GM19328 (cell line): ENCODE results near the gene C19orf33.
A peak's percentile ranks its signal among the peaks of the same experiment; 100 is the strongest.
"Not testable (repeated sequence)": the region's sequence is repeated elsewhere in the genome, so short reads cannot be mapped to it uniquely, and the experiment has no call there.

Source experiments
- ATAC-seq: cut with Tn5 transposase; IDR thresholded peaks from one replicate; pipeline ENCODE4 v1.9.1; 2021; ENCODE audit warnings: mild to moderate bottlenecking, moderate library complexity; ENCODE audit not compliant: unreplicated experiment

The C19orf33 gene

DNA sequence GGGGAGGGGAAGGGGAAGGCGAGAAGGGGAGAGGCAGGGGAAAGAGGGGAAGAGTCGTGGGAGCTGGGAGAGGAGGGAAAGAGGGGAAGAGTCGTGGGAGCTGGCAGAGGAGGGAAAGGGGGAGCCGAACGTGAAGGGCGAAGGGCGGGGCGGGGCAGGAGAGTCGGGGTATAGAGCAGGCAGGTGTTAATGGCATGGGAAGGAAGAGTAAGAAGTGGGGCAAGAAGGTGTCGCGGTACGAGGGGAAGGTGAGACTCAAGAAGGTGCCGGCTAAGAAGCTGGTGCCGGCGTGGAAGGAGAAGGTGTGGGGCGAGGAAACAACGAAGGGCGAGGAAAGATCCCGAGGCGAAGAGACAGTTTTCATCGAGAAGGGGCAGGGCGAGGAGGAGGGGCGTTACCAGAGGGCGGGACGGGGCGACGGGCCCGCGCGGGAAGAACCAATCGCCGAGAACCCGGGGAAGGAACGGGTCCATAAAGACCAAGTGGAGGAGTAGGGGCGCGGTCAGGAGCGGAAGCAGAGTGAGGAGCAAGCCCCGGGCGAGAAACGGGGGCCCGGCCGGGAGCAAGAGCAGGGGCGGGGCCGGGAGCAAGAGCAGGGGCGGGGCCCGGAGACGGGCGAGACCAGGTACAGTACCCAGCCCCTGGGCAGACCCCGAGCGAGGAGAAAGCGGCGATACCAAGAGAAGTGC is 32.0 kb downstream of the C19orf33 start:
- ATAC-seq: peak; percentile 64

DNA sequence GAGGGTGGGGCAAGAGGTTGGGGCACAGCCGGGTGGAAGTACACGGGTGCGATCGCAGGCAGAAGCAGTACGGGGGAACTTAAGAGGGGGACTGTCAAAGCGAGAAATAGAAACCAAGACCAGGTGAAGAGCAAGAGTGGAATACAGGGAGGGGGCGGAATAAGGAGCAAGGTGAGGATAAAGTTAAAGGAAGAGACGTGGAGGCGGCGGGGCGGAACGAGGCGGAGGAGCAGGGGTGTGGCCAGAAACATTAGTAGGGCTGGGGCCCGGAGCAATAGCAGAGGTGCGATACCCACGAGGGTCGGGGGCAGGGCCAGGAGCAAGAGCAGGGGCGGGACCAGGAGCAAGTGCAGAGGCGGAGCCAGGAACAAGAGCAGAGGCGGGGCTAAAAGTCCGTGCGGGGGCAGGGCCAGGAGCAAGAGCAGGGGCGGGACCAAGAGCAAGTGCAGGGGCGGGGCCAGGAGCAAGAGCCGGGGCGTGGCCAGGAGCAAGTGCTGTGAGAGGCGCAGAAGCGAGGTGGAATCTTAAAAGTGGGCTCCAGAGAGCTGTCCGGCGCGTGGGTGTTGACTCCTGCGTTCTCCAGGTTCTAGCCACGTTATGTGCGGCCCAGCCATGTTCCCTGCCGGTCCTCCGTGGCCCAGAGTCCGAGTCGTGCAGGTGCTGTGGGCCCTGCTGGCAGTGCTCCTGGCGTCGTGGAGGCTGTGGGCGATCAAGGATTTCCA is 32.7 kb downstream of the C19orf33 start:
- ATAC-seq: peak; percentile 43

DNA sequence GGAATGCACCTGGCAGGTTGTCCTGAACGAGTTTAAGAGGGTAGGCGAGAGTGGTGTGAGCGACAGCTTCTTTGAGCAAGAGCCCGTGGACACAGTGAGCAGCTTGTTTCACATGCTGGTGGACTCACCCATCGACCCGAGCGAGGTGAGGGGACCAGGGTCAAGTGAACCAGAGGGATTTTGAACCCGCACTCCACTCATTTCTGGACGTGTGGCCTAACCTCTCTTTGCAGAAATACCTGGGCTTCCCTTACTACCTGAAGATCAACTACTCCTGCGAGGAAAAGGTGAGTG is 33.3 kb downstream of the C19orf33 start:
- no peak for ATAC-seq

DNA sequence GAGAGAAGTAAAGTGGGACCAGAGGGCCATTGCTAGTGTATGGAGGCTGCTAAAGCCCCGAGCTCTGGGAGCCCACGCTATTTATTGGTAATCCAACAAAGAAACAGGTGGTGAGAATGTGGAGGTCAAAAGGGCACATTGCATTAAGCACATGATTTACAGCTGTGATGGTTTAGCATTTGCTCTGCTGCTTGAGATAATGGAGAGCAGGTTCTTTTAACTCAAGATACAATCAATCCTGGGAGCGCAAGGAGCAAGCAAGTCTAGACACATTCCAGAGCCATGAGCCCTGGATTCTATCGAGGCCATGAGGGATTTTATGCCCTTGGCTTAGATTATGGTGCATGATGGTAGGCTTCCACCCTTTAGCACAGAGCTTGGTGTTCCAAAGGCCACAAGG is 35.0 kb downstream of the C19orf33 start:
- not testable (repeated sequence) for ATAC-seq

DNA sequence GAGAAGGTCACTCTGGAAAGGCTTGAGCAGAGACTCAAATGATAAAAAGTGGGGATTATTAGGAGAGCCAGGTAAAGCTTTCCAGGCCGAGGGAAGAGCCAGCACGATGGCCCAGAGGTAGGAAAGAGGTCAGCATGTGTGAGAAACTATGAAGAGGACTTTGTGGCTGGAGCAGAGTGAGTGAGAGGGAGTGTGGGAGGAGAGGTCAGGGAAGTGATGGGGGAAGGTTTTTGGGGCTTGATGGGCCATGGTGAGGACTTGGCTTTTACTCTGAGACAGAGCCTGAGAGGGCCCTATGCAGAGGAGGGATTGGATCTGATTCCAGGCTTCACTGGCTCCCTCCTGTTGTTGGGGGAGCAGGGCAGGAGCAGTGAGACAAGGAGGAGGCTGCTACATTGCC is 36.9 kb downstream of the C19orf33 start:
- no peak for ATAC-seq

DNA sequence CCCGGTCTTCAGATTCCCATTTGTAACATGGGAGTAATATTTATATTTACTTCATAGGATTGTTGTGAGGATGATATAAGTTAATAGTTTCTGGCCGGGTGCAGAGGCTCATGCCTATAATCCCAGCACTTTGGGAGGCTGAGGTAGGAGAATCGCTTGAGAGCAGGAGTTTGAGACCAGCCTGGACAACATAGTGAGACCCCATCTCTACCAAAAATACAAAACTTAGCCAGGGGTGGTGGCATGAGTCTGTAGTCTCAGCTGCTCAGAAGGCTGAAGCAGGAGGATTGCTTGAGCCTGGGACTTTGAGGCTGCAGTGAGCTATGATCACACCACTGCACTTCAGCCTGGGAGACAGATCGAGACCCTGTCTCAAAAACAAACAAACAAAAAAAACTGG is 42.8 kb downstream of the C19orf33 start:
- ATAC-seq: no peak

DNA sequence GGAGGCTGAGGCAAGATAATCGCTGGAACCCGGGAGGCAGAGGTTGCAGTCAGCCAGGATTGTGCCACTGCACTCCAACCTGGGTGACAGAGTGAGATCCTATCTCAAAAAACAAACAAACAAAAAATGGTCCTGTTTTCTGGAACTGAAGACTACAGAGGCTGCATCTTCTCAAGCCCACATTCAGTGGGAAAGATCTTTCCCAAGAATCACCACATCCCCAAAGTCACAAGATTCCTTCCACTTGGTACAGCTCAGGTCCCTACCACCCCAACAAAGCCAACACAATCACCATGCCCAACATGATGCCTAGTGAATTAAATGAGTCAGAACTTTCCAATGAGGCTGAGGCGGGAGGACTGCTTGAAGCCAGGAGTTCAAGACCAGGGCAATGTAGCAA is 46.8 kb downstream of the C19orf33 start:
- no peak for ATAC-seq

DNA sequence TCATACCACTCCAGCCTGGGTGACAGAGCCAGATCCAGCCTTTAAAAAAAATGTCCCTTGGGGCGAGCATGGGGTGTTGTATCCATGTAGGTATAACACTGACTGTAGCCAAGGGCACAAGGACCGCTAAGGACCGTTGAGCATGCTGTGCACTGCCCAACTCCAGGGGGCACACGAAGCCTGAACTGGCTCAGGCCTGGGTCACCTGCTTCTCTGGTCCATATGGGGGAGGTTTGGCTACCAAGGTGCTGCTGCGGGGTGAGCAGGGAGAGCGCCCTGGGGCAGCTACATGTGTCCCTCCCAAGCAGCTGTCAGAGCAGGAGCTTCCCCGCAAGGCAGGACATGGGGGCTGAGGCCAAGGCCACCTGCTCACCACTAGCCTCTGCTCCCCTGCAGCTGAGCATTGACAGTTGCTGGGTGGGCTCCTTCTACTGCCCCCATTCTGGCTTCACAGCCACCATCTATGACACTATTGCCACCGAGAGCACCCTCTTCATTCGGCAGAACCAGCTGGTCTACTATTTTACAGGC is 47.9 kb downstream of the C19orf33 start:
- ATAC-seq: no peak

DNA sequence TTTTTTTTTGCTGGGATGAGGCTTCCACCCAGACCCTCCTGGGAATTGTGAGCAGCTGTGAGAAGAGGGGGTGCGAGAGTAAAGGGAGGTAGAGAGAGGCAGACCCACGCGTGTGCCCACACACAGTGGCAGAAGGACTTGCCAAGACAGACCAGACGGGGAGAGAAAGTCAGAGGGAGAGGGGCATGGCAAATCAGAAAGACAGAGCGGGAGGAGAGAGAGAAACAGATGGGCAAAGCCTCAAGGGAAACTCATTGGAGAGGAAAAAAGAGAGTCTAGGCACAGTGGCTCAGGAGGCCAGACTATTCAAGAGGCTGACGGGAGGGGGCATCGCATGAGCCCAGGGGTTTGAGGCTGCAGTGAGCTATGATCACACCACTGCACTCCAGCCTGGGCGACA is 48.6 kb downstream of the C19orf33 start:
- ATAC-seq: no peak
